HEK293 (cell line): ENCODE measurements around the gene RBM7.

Experiments
- ELK4 ChIP-seq: IDR thresholded peaks from 2 replicates; pipeline ENCODE4 v1.6.1; 2011; ENCODE audit warnings: mild to moderate bottlenecking, low read depth, low read length, borderline replicate concordance
- GLI2 ChIP-seq: fragments of 450-650 bp; formaldehyde crosslinking; IDR thresholded peaks from 2 replicates; pipeline ENCODE4; 2017; ENCODE audit warnings: missing biosample characterization, missing genetic modification characterization, low read depth, borderline replicate concordance
- ZBTB10 ChIP-seq: fragments of 450-650 bp; formaldehyde crosslinking; IDR thresholded peaks from 2 replicates; pipeline ENCODE4 v1.5.1; 2016; ENCODE audit warnings: missing biosample characterization, missing genetic modification characterization
- ZFP41 ChIP-seq: fragments of 450-650 bp; formaldehyde crosslinking; IDR thresholded peaks from 2 replicates; pipeline ENCODE4 v1.5.1; 2016; ENCODE audit warnings: missing biosample characterization, missing genetic modification characterization, borderline replicate concordance
- ZFP69B ChIP-seq: fragments of 450-650 bp; formaldehyde crosslinking; IDR thresholded peaks from 2 replicates; pipeline ENCODE4 v1.5.1; 2016; ENCODE audit warnings: missing biosample characterization, missing genetic modification characterization
- ZNF133 ChIP-seq: fragments of 450-650 bp; formaldehyde crosslinking; IDR thresholded peaks from 2 replicates; pipeline ENCODE4 v1.5.1; 2016; ENCODE audit warnings: missing biosample characterization, missing genetic modification characterization
- ZNF324 ChIP-seq: fragments of 450-650 bp; formaldehyde crosslinking; IDR thresholded peaks from 2 replicates; pipeline ENCODE4 v1.5.1; 2016; ENCODE audit warnings: missing biosample characterization, missing genetic modification characterization
- ZNF561 ChIP-seq: fragments of 450-650 bp; IDR thresholded peaks from 2 replicates; pipeline ENCODE4 v1.5.1; 2018; ENCODE audit warnings: missing biosample characterization, missing genetic modification characterization, borderline replicate concordance
- ZNF776 ChIP-seq: fragments of 450-650 bp; formaldehyde crosslinking; IDR thresholded peaks from 2 replicates; pipeline ENCODE4 v1.5.0; 2017; ENCODE audit warnings: missing biosample characterization, missing genetic modification characterization, borderline replicate concordance
- ZNF843 ChIP-seq: fragments of 450-650 bp; formaldehyde crosslinking; IDR thresholded peaks from 2 replicates; pipeline ENCODE4 v1.5.1; 2016; ENCODE audit warnings: missing biosample characterization, missing genetic modification characterization
- TF ChIP-seq, protein P1 (sequence below): fragments of 450-650 bp; formaldehyde crosslinking; IDR thresholded peaks from 2 replicates; pipeline ENCODE4 v1.5.1; 2016; ENCODE audit warnings: missing biosample characterization, missing genetic modification characterization

GRCh38 chr11:114433376-114433775, 32.9 kb downstream of the RBM7 start:
- TF ChIP-seq ZFP69B (tag by site-specific recombination) (no peak), ZNF561 (tag by site-specific recombination) (no peak), ELK4 (no peak), ZNF776 (no peak), ZNF133 (no peak), ZFP41 (tag by site-specific recombination) (no peak), GLI2 (tag by site-specific recombination) (no peak), ZNF324 (tag by site-specific recombination) (no peak), ZNF843 (tag by site-specific recombination) (no peak), ZBTB10 (tag by site-specific recombination) (no peak)
- TF ChIP-seq, protein P1, sequence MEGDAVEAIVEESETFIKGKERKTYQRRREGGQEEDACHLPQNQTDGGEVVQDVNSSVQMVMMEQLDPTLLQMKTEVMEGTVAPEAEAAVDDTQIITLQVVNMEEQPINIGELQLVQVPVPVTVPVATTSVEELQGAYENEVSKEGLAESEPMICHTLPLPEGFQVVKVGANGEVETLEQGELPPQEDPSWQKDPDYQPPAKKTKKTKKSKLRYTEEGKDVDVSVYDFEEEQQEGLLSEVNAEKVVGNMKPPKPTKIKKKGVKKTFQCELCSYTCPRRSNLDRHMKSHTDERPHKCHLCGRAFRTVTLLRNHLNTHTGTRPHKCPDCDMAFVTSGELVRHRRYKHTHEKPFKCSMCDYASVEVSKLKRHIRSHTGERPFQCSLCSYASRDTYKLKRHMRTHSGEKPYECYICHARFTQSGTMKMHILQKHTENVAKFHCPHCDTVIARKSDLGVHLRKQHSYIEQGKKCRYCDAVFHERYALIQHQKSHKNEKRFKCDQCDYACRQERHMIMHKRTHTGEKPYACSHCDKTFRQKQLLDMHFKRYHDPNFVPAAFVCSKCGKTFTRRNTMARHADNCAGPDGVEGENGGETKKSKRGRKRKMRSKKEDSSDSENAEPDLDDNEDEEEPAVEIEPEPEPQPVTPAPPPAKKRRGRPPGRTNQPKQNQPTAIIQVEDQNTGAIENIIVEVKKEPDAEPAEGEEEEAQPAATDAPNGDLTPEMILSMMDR (tag by site-specific recombination) = no peak
